ENCODE measurements around the gene WDR59.

The WDR59 gene

GRCh38 chr16:75011634-75012307, 26.8 kb upstream of the WDR59 start (continued):
- TF ChIP-seq PRDM10 (tag by site-specific recombination; IDR thresholded peaks at IDR 0.05) = peak; percentile 48; the same call in 1 of the 2 replicates
- TF ChIP-seq ZNF521 (tag by site-specific recombination; IDR thresholded peaks at IDR 0.05) = no peak
- TF ChIP-seq ZNF280C (tag by site-specific recombination; IDR thresholded peaks at IDR 0.05) = no peak
- TF ChIP-seq ZNF777 (tag by site-specific recombination; IDR thresholded peaks at IDR 0.05; ENCODE audit: borderline replicate concordance) = no peak
- no peak for TF ChIP-seq ZNF133 (tag by site-specific recombination; IDR thresholded peaks at IDR 0.05)
- peak; percentile 86 for TF ChIP-seq MZF1 (tag by site-specific recombination; IDR thresholded peaks at IDR 0.05; ENCODE audit: borderline replicate concordance)
- TF ChIP-seq PRDM1 (tag by site-specific recombination; IDR thresholded peaks at IDR 0.05) = 0 out of 2 replicates have a peak, but pooled peaks have one; percentile 6
- TF ChIP-seq ZBTB1 (tag by site-specific recombination; IDR thresholded peaks at IDR 0.05) = no peak
- no peak for TF ChIP-seq ZSCAN4 (tag by site-specific recombination; IDR thresholded peaks at IDR 0.05)
- no peak for TF ChIP-seq ZNF16 (tag by site-specific recombination; IDR thresholded peaks at IDR 0.05; ENCODE audit: low read depth)
- TF ChIP-seq, protein P1, sequence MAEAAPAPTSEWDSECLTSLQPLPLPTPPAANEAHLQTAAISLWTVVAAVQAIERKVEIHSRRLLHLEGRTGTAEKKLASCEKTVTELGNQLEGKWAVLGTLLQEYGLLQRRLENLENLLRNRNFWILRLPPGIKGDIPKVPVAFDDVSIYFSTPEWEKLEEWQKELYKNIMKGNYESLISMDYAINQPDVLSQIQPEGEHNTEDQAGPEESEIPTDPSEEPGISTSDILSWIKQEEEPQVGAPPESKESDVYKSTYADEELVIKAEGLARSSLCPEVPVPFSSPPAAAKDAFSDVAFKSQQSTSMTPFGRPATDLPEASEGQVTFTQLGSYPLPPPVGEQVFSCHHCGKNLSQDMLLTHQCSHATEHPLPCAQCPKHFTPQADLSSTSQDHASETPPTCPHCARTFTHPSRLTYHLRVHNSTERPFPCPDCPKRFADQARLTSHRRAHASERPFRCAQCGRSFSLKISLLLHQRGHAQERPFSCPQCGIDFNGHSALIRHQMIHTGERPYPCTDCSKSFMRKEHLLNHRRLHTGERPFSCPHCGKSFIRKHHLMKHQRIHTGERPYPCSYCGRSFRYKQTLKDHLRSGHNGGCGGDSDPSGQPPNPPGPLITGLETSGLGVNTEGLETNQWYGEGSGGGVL (tag by site-specific recombination; IDR thresholded peaks at IDR 0.05) = peak; percentile 12; the same call in 1 of the 2 replicates
- TF ChIP-seq ZNF514 (tag by site-specific recombination; IDR thresholded peaks at IDR 0.05) = no peak
- no peak for TF ChIP-seq ZNF350 (tag by site-specific recombination; IDR thresholded peaks at IDR 0.05)
- TF ChIP-seq ZBTB44 (tag by site-specific recombination; IDR thresholded peaks at IDR 0.05) = no peak
- no peak for TF ChIP-seq ZBTB49 (tag by site-specific recombination; IDR thresholded peaks at IDR 0.05; ENCODE audit: low read depth)

Measured in HEK293 (cell line).